ENCODE results near the gene EXD3. TPM values are rescaled to one million over a fixed set of nuclear protein-coding genes. Genes with fewer than 3 reads are reported as not detected.

The EXD3 gene
- total RNA-seq, 6 experiments from 2014 or later = 6.4 to 10.6 (median 8.7) TPM

- no peaks in the 10 kb centered on the region; the same call in 1 of the 2 replicates for H3K9me3 Mint-ChIP-seq
- H3K27me3 Mint-ChIP-seq (ENCODE audit: insufficient read depth) = no peaks in the 10 kb centered on the region
- peak; percentile 12 for DNase-seq
- H3K36me3 Mint-ChIP-seq (ENCODE audit: low read depth) = no peaks in the 10 kb centered on the region
- no peak overlapping the region for H3K4me3 Mint-ChIP-seq
- peaks cover 5% of the 10 kb centered on the region; the same call in 1 of the 2 replicates for H3K4me1 Mint-ChIP-seq (ENCODE audit: low read depth)
- H3K27ac Mint-ChIP-seq = no peak overlapping the region
- TF ChIP-seq CTCF (IDR thresholded peaks at IDR 0.05) = no peak
Observed at GRCh38 chr9:137383784-137384756, 38.9 kb downstream of the EXD3 start.

- Mint-ChIP-seq H3K27me3 (ENCODE audit: insufficient read depth) (no peaks in the 10 kb centered on the region; the same call in 1 of the 2 replicates), H3K4me1 (ENCODE audit: low read depth) (peaks cover 5% of the 10 kb centered on the region; the same call in 1 of the 2 replicates), H3K36me3 (ENCODE audit: low read depth) (peaks cover 5% of the 10 kb centered on the region), H3K9me3 (peaks cover 5% of the 10 kb centered on the region), H3K4me3 (no peak overlapping the region), H3K27ac (no peak overlapping the region)
- no peak for DNase-seq
- TF ChIP-seq CTCF (IDR thresholded peaks at IDR 0.05) = no peak
Observed at GRCh38 chr9:137383081-137383783, 39.7 kb downstream of the EXD3 start.

GRCh38 chr9:137382444-137383080 lies 40.4 kb downstream of the EXD3 start:
- no peak overlapping the region for H3K27ac Mint-ChIP-seq
- peaks cover 5% of the 10 kb centered on the region for H3K36me3 Mint-ChIP-seq (ENCODE audit: low read depth)
- peaks cover 5% of the 10 kb centered on the region; the same call in 1 of the 2 replicates for H3K4me1 Mint-ChIP-seq (ENCODE audit: low read depth)
- H3K9me3 Mint-ChIP-seq = peaks cover 7% of the 10 kb centered on the region
- H3K4me3 Mint-ChIP-seq = no peak overlapping the region
- no peaks in the 10 kb centered on the region; the same call in 1 of the 2 replicates for H3K27me3 Mint-ChIP-seq (ENCODE audit: insufficient read depth)
- no peak for TF ChIP-seq CTCF (IDR thresholded peaks at IDR 0.05)
- no peak for DNase-seq

- TF ChIP-seq CTCF (IDR thresholded peaks at IDR 0.05) = no peak
- H3K4me3 Mint-ChIP-seq = no peak overlapping the region
- no peak for DNase-seq
- H3K27me3 Mint-ChIP-seq (ENCODE audit: insufficient read depth) = no peaks in the 10 kb centered on the region; the same call in 1 of the 2 replicates
- peaks cover 5% of the 10 kb centered on the region; the same call in 1 of the 2 replicates for H3K4me1 Mint-ChIP-seq (ENCODE audit: low read depth)
- no peak overlapping the region for H3K27ac Mint-ChIP-seq
- peaks cover 5% of the 10 kb centered on the region for H3K36me3 Mint-ChIP-seq (ENCODE audit: low read depth)
- peaks cover 7% of the 10 kb centered on the region for H3K9me3 Mint-ChIP-seq
Observed at GRCh38 chr9:137381501-137382443, 41.2 kb downstream of the EXD3 start.
